ENCODE data around the gene MTA3.

GRCh38 chr2:42618972-42619371 is 50.5 kb downstream of the MTA3 start:
- TF ChIP-seq CTCF (IDR thresholded peaks at IDR 0.05; ENCODE audit: low read depth, low read length), result no peak
- no peak for TF ChIP-seq MAX (IDR thresholded peaks at IDR 0.05; ENCODE audit: low read depth, low read length)

Measured in NB4 (cell line).